Endothelial cell of hepatic sinusoid (primary cell): ENCODE results near the gene TXNL4B.
"Not testable (repeated sequence)": the region's sequence is repeated elsewhere in the genome, so short reads cannot be mapped to it uniquely, and the experiment has no call there.

Experiments used
- in situ Hi-C: cut with HindIII; loops from 2 replicates; pipeline ENCODE4 v1.10.0; 2017; ENCODE audit warnings: low sequenced_read_pairs

Gene TXNL4B

GRCh38 chr16:72076991-72077706, 16.3 kb downstream of the TXNL4B start:
- in situ Hi-C loops: not testable (repeated sequence)

- in situ Hi-C loops: not testable (repeated sequence)
These were observed 18.4 kb downstream of the TXNL4B start for GRCh38 chr16:72075067-72075466.

GRCh38 chr16:72073560-72074230, 19.7 kb downstream of the TXNL4B start:
- in situ Hi-C loops: no loop called here

GRCh38 chr16:72072514-72073342, 20.7 kb downstream of the TXNL4B start:
- in situ Hi-C loops: no loop called here

GRCh38 chr16:72068930-72069329, 24.5 kb downstream of the TXNL4B start:
- in situ Hi-C loops: no loop called here

- in situ Hi-C loops: no loop called here
These were observed 26.7 kb downstream of the TXNL4B start for GRCh38 chr16:72066747-72067146.

- in situ Hi-C loops: no loop called here
These were observed 29.0 kb downstream of the TXNL4B start for GRCh38 chr16:72064361-72064894.

- in situ Hi-C loops: no loop called here
These were observed 31.9 kb downstream of the TXNL4B start for GRCh38 chr16:72061564-72061963.

- in situ Hi-C loops: no loop called here
These were observed 33.0 kb downstream of the TXNL4B start for GRCh38 chr16:72060405-72060804.

- in situ Hi-C loops: not testable (repeated sequence)
These were observed 34.4 kb downstream of the TXNL4B start for GRCh38 chr16:72059060-72059459.

GRCh38 chr16:72057313-72057712, 36.1 kb downstream of the TXNL4B start:
- in situ Hi-C loops: not testable (repeated sequence)

- in situ Hi-C loops: no loop called here
These were observed 37.5 kb downstream of the TXNL4B start for GRCh38 chr16:72055911-72056310.

- in situ Hi-C loops: not testable (repeated sequence)
These were observed 39.1 kb downstream of the TXNL4B start, which contains the start of gene HP for GRCh38 chr16:72054254-72054847. HP (plus strand) TSS chr16:72054505; CDS start chr16:72054653, 148 bp downstream.

GRCh38 chr16:72051818-72052217, 41.6 kb downstream of the TXNL4B start:
- in situ Hi-C loops: no loop called here

GRCh38 chr16:72050769-72051464, 42.5 kb downstream of the TXNL4B start:
- in situ Hi-C loops: no loop called here

- in situ Hi-C loops: no loop called here
These were observed 44.3 kb downstream of the TXNL4B start for GRCh38 chr16:72049110-72049509.

- in situ Hi-C loops: no loop called here
These were observed 48.5 kb downstream of the TXNL4B start for GRCh38 chr16:72044825-72045359.

- in situ Hi-C loops: no loop called here
These were observed 49.1 kb downstream of the TXNL4B start for GRCh38 chr16:72044296-72044695.

GRCh38 chr16:72043539-72043938, 49.9 kb downstream of the TXNL4B start:
- in situ Hi-C loops: no loop called here

- in situ Hi-C loops: no loop called here
These were observed 50.4 kb downstream of the TXNL4B start for GRCh38 chr16:72043058-72043457.
